Muscle layer of duodenum (tissue), 2 donors: ENCODE results near the gene FGFR2.
"Not testable (repeated sequence)": the region's sequence is repeated elsewhere in the genome, so short reads cannot be mapped to it uniquely, and the experiment has no call there.

Source experiments
- H3K27ac ChIP-seq: one replicate; pipeline ENCODE4 v1.7.0; 2013; ENCODE audit warnings: mild to moderate bottlenecking, low read length
- H3K27me3 ChIP-seq: one replicate; pipeline ENCODE4 v1.7.0; 2013; ENCODE audit warnings: low read depth, mild to moderate bottlenecking, control low read depth, low read length
- H3K36me3 ChIP-seq, 2 donors: one replicate each; pipeline ENCODE4 v1.7.0; 2013; ENCODE audit warnings: low read length in 2 of 2, control low read depth in 1 of 2, mild to moderate bottlenecking in 1 of 2; ENCODE audit not compliant: insufficient read depth in 2 of 2, control insufficient read depth in 1 of 2
- H3K4me1 ChIP-seq, 2 donors: one replicate each; pipeline ENCODE4 v1.7.0; 2013; ENCODE audit warnings: low read length in 2 of 2, mild to moderate bottlenecking in 2 of 2, control low read depth in 1 of 2, moderate library complexity in 1 of 2; ENCODE audit not compliant: insufficient read depth in 2 of 2, control insufficient read depth in 1 of 2
- H3K4me3 ChIP-seq, 2 donors: one replicate each; pipeline ENCODE4 v1.7.0; 2013; ENCODE audit warnings: low read length in 2 of 2, low read depth in 1 of 2, mild to moderate bottlenecking in 1 of 2
- H3K9me3 ChIP-seq, 2 donors: one replicate each; pipeline ENCODE4 v1.7.0; 2013; ENCODE audit warnings: low read length in 2 of 2, control low read depth in 1 of 2, mild to moderate bottlenecking in 1 of 2; ENCODE audit not compliant: control insufficient read depth in 1 of 2
- donor health status: healthy.

The FGFR2 gene

GRCh38 chr10:121568275-121568674 is 30.0 kb downstream of the FGFR2 start:
- Histone ChIP-seq H3K9me3 (no peaks in the 10 kb centered on the region), H3K4me3 (no peak overlapping the region), H3K4me1 (peaks cover 0 to 3% of the 10 kb centered on the region in 2 donors), H3K27ac (no peak overlapping the region), H3K36me3 (peaks cover 0 to 7% of the 10 kb centered on the region in 2 donors), H3K27me3 (no peaks in the 10 kb centered on the region)

GRCh38 chr10:121567569-121567968 is 30.7 kb downstream of the FGFR2 start:
- H3K4me1 ChIP-seq, result peaks cover 0 to under 1% of the 10 kb centered on the region in 2 donors
- H3K36me3 ChIP-seq, result peaks cover 0 to 7% of the 10 kb centered on the region in 2 donors
- H3K4me3 ChIP-seq, result no peak overlapping the region
- no peak overlapping the region for H3K27ac ChIP-seq
- H3K27me3 ChIP-seq, result no peaks in the 10 kb centered on the region
- no peaks in the 10 kb centered on the region for H3K9me3 ChIP-seq

DNA sequence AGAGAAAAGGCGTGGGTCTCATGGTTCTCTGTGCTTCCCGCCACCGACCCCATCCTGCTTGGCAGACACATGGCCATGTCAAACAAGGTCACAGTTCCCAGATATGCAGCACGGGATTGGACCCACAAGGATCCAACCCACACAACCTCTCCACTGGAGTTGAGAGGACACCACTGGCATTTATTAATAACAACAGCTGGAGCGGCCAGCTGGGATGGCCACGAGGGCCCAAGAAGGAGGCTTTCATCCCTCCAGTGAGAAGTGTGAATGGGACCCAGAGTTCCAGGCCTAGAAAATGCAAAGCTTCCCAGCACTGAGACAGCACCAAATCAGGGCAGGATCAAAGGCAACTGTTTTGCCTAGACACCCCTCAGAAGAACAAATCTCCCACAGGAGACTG is 31.5 kb downstream of the FGFR2 start:
- H3K4me1 ChIP-seq, result no peaks in the 10 kb centered on the region
- H3K36me3 ChIP-seq, result peaks cover 0 to 7% of the 10 kb centered on the region in 2 donors
- H3K4me3 ChIP-seq, result no peak overlapping the region
- no peaks in the 10 kb centered on the region for H3K27me3 ChIP-seq
- no peaks in the 10 kb centered on the region for H3K9me3 ChIP-seq
- no peak overlapping the region for H3K27ac ChIP-seq

GRCh38 chr10:121559326-121560026 is 38.8 kb downstream of the FGFR2 start:
- Histone ChIP-seq H3K27ac (no peak overlapping the region), H3K4me3 (no peak overlapping the region), H3K4me1 (peaks cover 0 to 9% of the 10 kb centered on the region in 2 donors), H3K27me3 (no peaks in the 10 kb centered on the region), H3K9me3 (no peaks in the 10 kb centered on the region), H3K36me3 (peaks cover 0 to 6% of the 10 kb centered on the region in 2 donors)

GRCh38 chr10:121558238-121558637 is 40.0 kb downstream of the FGFR2 start:
- no peaks in the 10 kb centered on the region for H3K36me3 ChIP-seq
- H3K9me3 ChIP-seq, result no peaks in the 10 kb centered on the region
- peaks cover 0 to 13% of the 10 kb centered on the region in 2 donors for H3K4me1 ChIP-seq
- no peak overlapping the region for H3K27ac ChIP-seq
- no peak overlapping the region for H3K4me3 ChIP-seq
- H3K27me3 ChIP-seq, result no peaks in the 10 kb centered on the region

GRCh38 chr10:121556918-121557573 is 41.2 kb downstream of the FGFR2 start:
- H3K9me3 ChIP-seq, result no peaks in the 10 kb centered on the region
- no peak overlapping the region for H3K4me3 ChIP-seq
- peaks cover 0 to 13% of the 10 kb centered on the region in 2 donors for H3K4me1 ChIP-seq
- no peaks in the 10 kb centered on the region for H3K27me3 ChIP-seq
- H3K27ac ChIP-seq, result no peak overlapping the region
- no peaks in the 10 kb centered on the region for H3K36me3 ChIP-seq

- Histone ChIP-seq H3K27me3 (no peaks in the 10 kb centered on the region), H3K27ac (no peak overlapping the region), H3K36me3 (no peaks in the 10 kb centered on the region)
These were observed 41.8 kb downstream of the FGFR2 start for GRCh38 chr10:121556455-121556854.

DNA sequence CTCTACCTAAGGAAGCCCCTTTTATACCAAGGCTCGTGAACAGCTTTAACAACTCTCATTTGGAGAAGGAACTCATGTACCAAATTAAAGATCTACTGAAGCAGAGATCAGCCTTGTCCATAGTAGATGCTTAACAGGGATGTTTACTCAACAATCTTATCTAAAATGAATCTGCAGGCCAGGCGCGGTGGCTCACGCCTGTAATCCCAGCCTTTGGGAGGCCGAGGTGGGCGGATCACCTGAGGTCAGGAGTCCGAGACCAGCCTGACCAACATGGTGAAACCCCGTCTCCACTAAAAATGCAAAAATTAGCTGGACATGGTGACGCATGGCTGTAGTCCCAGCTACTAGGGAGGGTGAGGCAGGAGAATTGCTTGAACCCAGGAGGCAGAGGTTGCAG is 43.3 kb downstream of the FGFR2 start:
- H3K9me3 ChIP-seq, H3K27me3 ChIP-seq, H3K27ac ChIP-seq, H3K36me3 ChIP-seq, H3K4me3 ChIP-seq: not testable (repeated sequence)
- H3K4me1 ChIP-seq, result peaks cover 0 to 12% of the 10 kb centered on the region in 2 donors

More at GRCh38 chr10:121556455-121556854, 41.8 kb downstream of the FGFR2 start:
- Histone ChIP-seq H3K4me3 (no peak overlapping the region), H3K9me3 (no peaks in the 10 kb centered on the region), H3K4me1 (peaks cover 0 to 13% of the 10 kb centered on the region in 2 donors)

GRCh38 chr10:121553511-121554264 is 44.6 kb downstream of the FGFR2 start:
- Histone ChIP-seq H3K27me3 (no peaks in the 10 kb centered on the region), H3K4me3 (no peak overlapping the region), H3K4me1 (peaks cover 0 to 4% of the 10 kb centered on the region in 2 donors), H3K36me3 (peaks cover 8 to 14% of the 10 kb centered on the region in 2 donors), H3K9me3 (peaks cover 0 to 6% of the 10 kb centered on the region in 2 donors), H3K27ac (no peak overlapping the region)

DNA sequence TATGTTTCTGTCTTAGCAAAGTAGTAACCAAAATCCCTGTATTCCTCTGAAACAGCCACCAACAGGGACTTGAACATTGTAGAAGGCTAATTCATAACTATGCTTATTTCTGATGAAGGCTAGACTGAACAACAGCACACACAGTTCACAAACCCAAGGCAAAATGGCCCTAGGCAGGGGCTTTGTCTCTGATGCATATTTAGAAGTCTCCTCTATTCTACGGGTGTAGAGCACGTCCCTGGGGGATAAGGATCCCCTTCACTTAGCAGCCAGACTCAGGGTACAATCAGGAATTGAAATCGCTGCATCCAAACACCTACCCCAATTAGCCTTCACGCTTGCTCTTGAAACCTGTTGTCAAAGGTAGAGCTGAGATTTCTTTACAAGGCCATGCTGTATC is 45.5 kb downstream of the FGFR2 start:
- Histone ChIP-seq H3K4me1 (peaks cover 0 to 4% of the 10 kb centered on the region in 2 donors), H3K27me3 (no peaks in the 10 kb centered on the region), H3K4me3 (no peak overlapping the region), H3K27ac (no peak overlapping the region), H3K9me3 (peaks cover 0 to 6% of the 10 kb centered on the region in 2 donors), H3K36me3 (peaks cover 8 to 14% of the 10 kb centered on the region in 2 donors)

DNA sequence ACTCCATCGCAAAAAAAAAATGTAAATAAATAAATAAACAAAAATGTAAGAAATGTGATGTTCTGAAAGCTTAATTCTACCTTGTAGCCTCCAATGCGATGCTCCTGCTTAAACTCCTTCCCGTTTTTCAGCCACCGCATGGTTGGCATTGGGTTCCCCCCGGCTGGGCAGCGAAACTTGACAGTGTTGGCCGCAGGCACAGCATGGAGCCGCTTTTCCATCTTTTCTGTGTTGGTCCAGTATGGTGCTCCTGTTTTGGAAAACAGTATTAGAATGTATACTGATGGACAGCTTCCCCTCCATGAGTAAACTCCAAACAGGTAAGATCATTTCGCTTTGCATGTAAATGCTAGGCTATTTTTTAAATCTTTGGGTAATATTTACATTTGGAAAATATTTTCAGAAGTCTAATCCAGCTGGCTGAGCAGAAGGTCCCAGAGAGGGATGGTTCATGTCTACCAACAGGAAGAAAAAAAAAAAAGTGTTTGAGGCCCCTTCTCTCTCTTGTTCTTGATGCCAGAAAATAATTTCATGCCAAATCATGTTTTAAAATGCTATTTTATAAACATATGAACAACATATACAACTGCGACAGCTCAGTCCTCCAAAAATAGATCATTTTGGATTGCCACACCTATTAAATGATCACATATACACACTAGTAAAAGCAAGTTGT is 46.9 kb downstream of the FGFR2 start:
- Histone ChIP-seq H3K9me3 (peaks cover 0 to 6% of the 10 kb centered on the region in 2 donors), H3K36me3 (peaks cover 8 to 14% of the 10 kb centered on the region in 2 donors), H3K27me3 (no peaks in the 10 kb centered on the region), H3K4me3 (no peak overlapping the region), H3K27ac (no peak overlapping the region), H3K4me1 (peaks cover 0 to 4% of the 10 kb centered on the region in 2 donors)
